ENCODE results near the gene CLPTM1.

- TF ChIP-seq, protein P1, sequence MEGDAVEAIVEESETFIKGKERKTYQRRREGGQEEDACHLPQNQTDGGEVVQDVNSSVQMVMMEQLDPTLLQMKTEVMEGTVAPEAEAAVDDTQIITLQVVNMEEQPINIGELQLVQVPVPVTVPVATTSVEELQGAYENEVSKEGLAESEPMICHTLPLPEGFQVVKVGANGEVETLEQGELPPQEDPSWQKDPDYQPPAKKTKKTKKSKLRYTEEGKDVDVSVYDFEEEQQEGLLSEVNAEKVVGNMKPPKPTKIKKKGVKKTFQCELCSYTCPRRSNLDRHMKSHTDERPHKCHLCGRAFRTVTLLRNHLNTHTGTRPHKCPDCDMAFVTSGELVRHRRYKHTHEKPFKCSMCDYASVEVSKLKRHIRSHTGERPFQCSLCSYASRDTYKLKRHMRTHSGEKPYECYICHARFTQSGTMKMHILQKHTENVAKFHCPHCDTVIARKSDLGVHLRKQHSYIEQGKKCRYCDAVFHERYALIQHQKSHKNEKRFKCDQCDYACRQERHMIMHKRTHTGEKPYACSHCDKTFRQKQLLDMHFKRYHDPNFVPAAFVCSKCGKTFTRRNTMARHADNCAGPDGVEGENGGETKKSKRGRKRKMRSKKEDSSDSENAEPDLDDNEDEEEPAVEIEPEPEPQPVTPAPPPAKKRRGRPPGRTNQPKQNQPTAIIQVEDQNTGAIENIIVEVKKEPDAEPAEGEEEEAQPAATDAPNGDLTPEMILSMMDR (IDR thresholded peaks at IDR 0.05) = no peak
- no peak for TF ChIP-seq POLR2AphosphoS5 (IDR thresholded peaks at IDR 0.05; ENCODE audit: low read depth, low read length)
- no peak for TF ChIP-seq PBX3 (IDR thresholded peaks at IDR 0.05)
- TF ChIP-seq USF2 (IDR thresholded peaks at IDR 0.05; ENCODE audit: borderline replicate concordance, low read depth, low read length) = no peak
- TF ChIP-seq TAF1 (IDR thresholded peaks at IDR 0.05; ENCODE audit: borderline replicate concordance, low read depth, low read length) = no peak
- no peak for TF ChIP-seq YY1 (IDR thresholded peaks at IDR 0.05; ENCODE audit: low read depth)
- no peak for TF ChIP-seq EP300 (IDR thresholded peaks at IDR 0.05; ENCODE audit: borderline replicate concordance in 1 of 2, low read depth in 1 of 2, low read length in 1 of 2)
- no peak for TF ChIP-seq EZH2phosphoT487 (IDR thresholded peaks at IDR 0.05; ENCODE audit: borderline replicate concordance, low read depth)
- TF ChIP-seq, protein P2, sequence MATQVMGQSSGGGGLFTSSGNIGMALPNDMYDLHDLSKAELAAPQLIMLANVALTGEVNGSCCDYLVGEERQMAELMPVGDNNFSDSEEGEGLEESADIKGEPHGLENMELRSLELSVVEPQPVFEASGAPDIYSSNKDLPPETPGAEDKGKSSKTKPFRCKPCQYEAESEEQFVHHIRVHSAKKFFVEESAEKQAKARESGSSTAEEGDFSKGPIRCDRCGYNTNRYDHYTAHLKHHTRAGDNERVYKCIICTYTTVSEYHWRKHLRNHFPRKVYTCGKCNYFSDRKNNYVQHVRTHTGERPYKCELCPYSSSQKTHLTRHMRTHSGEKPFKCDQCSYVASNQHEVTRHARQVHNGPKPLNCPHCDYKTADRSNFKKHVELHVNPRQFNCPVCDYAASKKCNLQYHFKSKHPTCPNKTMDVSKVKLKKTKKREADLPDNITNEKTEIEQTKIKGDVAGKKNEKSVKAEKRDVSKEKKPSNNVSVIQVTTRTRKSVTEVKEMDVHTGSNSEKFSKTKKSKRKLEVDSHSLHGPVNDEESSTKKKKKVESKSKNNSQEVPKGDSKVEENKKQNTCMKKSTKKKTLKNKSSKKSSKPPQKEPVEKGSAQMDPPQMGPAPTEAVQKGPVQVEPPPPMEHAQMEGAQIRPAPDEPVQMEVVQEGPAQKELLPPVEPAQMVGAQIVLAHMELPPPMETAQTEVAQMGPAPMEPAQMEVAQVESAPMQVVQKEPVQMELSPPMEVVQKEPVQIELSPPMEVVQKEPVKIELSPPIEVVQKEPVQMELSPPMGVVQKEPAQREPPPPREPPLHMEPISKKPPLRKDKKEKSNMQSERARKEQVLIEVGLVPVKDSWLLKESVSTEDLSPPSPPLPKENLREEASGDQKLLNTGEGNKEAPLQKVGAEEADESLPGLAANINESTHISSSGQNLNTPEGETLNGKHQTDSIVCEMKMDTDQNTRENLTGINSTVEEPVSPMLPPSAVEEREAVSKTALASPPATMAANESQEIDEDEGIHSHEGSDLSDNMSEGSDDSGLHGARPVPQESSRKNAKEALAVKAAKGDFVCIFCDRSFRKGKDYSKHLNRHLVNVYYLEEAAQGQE (IDR thresholded peaks at IDR 0.05; ENCODE audit: low read depth, low read length) = no peak
- TF ChIP-seq CHD2 (IDR thresholded peaks at IDR 0.05; ENCODE audit: low read length, partially characterized antibody) = no peak
Observed at GRCh38 chr19:45023048-45023447, 67.9 kb downstream of the CLPTM1 start.

Data from SK-N-SH (cell line).